Stimulated activated CD8-positive, alpha-beta memory T cell treated with anti-CD3 and anti-CD28 coated beads, Interleukin-15, amount 100 ng/mL, for 24 hours (primary cell): Measurements from ENCODE around the gene ACCS.

Experiments used
- DNase-seq: peaks from one replicate; pipeline ENCODE4 v3.0.0-alpha.2; 2020; ENCODE audit warnings: low read depth

Gene ACCS

GRCh38 chr11:44065841-44066731 is at the start of gene ACCS:
ACCS (plus strand) TSS chr11:44066270; CDS start chr11:44067628, 1,358 bp downstream.
- peak; percentile 69 for DNase-seq

DNA sequence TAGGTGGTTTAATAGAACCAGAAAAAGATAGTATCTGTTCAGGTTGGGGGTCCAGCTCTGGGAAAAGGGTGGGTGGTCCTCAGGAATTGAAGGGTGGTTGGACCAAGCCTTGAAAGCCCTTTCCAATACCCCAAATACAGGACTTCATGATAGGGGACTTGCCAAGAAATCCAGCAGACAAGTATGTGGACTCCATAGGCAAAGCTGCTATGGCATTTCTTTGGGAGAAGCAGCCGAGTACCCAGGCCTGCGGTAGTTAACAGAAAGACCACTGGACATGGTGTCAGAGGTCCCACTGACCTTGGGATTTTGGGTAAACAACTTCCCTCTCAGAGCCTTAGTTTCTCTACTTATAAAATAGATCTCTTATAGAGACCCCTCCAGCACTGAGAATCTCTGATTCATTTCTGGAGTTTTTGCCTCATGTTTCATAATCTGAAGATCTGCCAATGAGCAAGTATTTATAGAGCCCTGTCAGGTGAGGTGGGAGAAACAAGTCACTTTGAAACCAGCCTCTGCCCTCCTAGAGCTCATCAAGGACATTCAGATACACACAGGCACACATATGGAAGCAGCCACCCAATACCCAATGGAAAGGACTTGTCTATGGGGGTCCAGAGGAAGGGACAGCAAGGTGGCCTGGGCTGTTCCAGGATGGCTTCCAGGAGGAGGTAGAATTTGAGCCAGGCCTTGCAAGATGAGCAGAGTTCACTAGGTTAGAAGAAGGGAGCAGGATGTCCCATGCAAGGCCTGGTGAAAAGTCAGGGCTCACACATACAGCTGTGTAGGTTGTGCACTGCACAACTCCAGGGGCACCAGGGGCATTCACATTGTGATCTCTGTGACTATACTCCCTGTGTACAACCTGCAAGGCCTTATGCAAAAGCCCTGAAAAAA is 49.3 kb upstream of the ACCS start:
- no peak for DNase-seq

GRCh38 chr11:44017443-44018126 is 48.5 kb upstream of the ACCS start:
- no peak for DNase-seq

DNA sequence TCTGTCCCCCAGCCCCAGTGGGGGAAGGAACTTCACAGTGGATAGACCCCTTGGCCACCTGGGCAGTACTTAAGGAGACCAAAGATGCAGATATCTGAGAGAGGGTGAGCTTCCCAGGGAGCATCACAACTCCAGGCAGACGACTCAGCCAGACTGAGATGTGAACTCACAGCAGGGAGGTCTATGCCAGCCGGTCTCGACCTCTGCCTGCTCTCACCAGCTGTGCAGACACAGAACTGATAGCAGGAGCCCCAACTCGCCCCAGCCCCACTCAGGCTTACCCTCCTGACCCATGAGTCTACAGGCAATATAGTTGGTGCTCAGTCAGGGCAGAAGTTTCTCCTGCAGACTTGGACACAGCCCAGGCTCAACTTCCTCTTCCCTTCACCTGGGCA is 47.9 kb upstream of the ACCS start:
- DNase-seq: no peak

- no peak for DNase-seq
Observed at GRCh38 chr11:44018829-44019228, 47.2 kb upstream of the ACCS start.

DNA sequence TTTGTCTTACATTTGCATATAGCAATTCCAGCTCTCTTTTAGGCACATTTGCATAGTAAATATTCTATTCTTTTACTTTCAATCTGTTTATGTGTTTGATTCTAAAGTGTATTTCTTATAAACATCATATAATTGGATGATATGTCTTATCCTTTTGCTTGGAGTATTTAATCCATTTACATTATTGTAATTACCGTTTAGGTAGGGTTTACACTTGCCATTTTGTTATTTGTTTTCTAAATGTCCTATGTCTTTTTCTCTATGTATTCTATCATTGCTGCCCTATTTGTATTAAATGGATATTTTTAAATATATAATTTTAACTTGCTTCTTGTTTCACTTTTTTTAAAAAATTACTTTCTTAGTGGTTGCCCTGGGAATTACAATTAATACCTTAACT is 41.1 kb upstream of the ACCS start:
- DNase-seq: no peak

DNA sequence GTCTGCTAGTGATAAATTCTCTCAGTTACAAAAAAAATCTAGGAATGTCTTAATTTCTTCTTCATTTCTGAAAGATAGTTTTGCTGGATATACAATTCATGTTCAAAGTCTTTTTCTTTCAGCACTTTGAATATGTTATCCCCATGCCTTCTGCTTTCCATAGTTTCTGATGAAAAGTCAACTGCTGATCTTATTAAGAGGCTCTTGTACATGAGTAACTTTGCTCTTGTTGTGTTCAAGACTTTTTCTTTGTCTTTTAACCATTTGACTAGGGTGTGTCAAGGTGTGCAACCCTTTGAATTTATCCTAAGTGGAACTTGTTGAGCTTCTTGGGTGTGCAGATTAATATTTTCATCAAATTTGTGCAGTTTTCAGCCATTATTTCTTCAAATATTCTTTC is 40.3 kb upstream of the ACCS start:
- DNase-seq: no peak

- DNase-seq: no peak
Observed at GRCh38 chr11:44028401-44028800, 37.7 kb upstream of the ACCS start.

DNA sequence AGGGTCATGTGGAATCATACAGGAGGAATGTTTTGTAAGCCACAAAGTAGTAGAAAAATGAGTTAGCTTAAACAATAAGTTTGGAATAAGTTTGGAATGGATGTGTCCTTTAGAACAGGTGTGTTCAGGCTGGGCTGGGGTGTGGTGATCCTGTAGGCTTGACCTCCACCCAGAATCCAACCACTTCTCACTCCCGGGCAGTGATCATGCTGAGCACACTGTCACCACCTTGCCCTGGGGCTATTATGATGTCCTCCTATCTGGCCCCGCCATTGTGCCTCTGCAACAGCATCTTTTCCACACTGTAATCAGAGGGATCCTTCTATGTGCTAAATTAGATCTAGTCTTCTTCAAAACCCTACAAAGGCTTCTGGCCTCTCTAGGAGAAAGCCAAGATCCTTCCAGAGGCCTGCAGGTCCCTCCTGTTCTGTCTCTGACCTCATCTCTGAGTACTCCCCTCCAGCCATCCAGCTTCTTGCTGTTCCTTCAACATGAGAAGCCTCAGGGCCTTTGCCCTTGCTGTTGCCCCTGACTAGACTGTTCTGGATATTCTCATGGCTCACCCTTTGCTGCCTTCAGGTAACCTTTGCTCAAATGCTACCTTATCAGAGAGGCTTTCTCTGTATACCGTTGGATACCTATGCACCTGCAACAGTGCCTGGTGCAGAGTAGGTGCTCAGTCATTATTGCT is 37.1 kb upstream of the ACCS start:
- DNase-seq: no peak

- no peak for DNase-seq
Observed at GRCh38 chr11:44029507-44029845, 36.6 kb upstream of the ACCS start.

GRCh38 chr11:44029977-44030911 is 35.8 kb upstream of the ACCS start:
- DNase-seq: no peak

- no peak for DNase-seq
Observed at GRCh38 chr11:44030996-44031395, 35.1 kb upstream of the ACCS start.

- no peak for DNase-seq
Observed at GRCh38 chr11:44031549-44031948, 34.5 kb upstream of the ACCS start.

- no peak for DNase-seq
Observed at GRCh38 chr11:44032299-44033085, 33.6 kb upstream of the ACCS start.

- DNase-seq: no peak
Observed at GRCh38 chr11:44033411-44033850, 32.6 kb upstream of the ACCS start.

DNA sequence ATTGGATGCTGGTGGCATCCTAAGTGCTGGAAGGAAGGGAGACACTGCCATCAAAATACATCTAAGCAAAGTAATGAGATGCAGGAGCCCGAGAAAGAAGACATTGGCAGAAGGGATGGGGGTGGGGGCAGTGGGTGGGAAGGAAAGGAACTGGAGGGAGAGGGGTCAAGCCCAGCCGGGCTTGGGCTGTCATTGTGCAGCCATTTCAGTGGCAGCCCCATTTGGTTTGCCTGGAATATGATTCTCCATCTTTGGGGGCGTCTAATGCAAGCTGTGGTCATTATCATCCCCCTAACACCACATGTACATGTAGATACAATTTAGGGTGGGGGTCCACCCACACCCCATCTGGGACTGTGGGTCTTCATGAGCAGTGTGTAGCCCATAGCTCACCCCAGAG is 32.2 kb upstream of the ACCS start:
- no peak for DNase-seq

DNA sequence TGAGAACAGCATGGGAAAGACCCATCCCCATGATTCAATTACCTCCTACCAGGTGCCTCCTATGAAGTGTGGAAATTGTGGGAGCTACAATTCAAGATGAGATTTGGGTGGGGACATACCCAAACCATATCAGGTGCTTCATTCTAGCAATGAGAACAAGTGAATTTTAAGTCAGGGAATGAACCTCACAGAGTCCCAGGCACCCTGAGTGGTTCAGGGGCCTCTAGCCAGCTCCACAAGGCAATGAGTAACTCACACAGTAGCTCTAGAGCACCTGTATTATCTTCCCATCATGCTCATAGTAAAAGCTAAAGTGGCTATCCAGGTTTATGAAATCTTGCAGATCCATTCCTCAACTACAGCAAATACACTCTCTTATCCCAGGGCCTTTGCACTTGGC is 31.4 kb upstream of the ACCS start:
- DNase-seq: no peak

GRCh38 chr11:44036811-44037657 is 29.0 kb upstream of the ACCS start:
- no peak for DNase-seq

GRCh38 chr11:44037658-44037998 is 28.4 kb upstream of the ACCS start:
- DNase-seq: no peak
